ENCODE results near the gene HMCN2.

Gene HMCN2

DNA sequence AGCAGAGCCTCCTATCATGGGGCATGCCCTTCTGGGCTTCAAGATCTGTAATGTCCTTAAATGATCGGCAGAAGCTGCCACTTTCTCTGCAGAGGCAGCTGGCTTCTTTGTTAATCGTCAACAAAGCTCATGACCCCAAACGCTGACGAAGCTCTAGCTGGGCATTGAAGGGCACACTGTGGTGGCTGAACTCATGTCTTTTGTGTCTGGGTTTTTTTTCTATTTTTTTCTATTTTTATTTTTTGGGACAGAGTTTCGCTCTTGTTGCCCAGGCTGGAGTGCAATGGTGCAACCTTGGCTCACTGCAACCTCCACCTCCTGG is 114.0 kb downstream of the HMCN2 start:
- H3K4me3 ChIP-seq (ENCODE audit: low read depth, low read length) = no peak overlapping the region
- no peaks in the 10 kb centered on the region for H3K27me3 ChIP-seq
- DNase-seq = no peak
- H3K36me3 ChIP-seq = no peaks in the 10 kb centered on the region
- H3K4me1 ChIP-seq = no peaks in the 10 kb centered on the region
- no peaks in the 10 kb centered on the region for H3K9me3 ChIP-seq
- TF ChIP-seq, protein P1, sequence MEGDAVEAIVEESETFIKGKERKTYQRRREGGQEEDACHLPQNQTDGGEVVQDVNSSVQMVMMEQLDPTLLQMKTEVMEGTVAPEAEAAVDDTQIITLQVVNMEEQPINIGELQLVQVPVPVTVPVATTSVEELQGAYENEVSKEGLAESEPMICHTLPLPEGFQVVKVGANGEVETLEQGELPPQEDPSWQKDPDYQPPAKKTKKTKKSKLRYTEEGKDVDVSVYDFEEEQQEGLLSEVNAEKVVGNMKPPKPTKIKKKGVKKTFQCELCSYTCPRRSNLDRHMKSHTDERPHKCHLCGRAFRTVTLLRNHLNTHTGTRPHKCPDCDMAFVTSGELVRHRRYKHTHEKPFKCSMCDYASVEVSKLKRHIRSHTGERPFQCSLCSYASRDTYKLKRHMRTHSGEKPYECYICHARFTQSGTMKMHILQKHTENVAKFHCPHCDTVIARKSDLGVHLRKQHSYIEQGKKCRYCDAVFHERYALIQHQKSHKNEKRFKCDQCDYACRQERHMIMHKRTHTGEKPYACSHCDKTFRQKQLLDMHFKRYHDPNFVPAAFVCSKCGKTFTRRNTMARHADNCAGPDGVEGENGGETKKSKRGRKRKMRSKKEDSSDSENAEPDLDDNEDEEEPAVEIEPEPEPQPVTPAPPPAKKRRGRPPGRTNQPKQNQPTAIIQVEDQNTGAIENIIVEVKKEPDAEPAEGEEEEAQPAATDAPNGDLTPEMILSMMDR (IDR thresholded peaks at IDR 0.05; ENCODE audit: low read depth, low read length) = no peak

DNA sequence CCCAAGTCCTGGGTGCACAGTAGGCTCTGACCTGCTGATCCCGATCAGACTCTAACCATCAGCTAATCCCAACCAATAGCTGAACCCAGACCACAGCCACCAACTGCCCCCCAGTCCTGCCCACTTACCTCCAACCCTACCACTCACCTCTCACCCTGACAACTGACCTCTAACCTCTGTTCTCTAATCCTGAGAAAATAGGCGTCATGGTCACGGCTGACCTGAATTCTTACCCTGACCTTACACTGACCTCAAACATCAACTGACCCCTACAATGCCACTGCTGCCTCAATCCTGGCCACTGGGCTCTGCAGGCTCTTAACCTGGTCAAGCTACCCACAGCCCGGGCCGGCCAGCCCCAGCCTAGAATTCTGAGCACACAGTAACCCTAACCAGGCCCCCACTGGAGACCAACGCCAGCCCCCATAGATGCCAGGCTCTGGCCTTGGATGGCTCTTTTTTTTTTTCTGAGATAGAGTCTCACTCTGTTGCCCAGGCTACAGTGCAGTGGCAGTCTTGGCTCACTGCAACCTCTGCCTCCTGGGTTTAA is 115.4 kb downstream of the HMCN2 start:
- H3K4me1 ChIP-seq = no peaks in the 10 kb centered on the region
- H3K9me3 ChIP-seq = no peaks in the 10 kb centered on the region
- no peaks in the 10 kb centered on the region for H3K36me3 ChIP-seq
- TF ChIP-seq, protein P1 (IDR thresholded peaks at IDR 0.05; ENCODE audit: low read depth, low read length) = no peak
- no peak for DNase-seq
- no peaks in the 10 kb centered on the region for H3K27me3 ChIP-seq
- no peak overlapping the region for H3K4me3 ChIP-seq (ENCODE audit: low read depth, low read length)

DNA sequence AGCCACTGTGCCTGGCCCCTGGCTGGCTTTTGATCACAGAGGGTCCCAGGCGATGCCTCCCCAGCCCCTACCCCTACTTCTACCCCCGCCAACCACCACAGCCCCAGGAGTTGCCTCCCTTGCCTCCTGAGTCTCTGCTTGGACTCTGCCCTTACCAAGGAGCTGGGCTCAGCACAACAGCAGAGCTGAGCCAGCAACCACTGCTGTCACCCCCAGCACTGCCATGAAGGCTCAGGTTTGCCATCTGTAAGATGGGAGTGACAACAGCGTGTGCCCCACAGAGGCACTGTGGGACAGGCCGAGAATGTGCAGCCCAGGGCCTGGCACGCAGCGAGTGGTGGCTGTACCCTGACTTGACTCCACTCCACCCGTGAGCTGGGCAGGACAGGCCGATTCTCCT is 116.1 kb downstream of the HMCN2 start:
- no peaks in the 10 kb centered on the region for H3K36me3 ChIP-seq
- DNase-seq = no peak
- no peaks in the 10 kb centered on the region for H3K9me3 ChIP-seq
- H3K4me3 ChIP-seq (ENCODE audit: low read depth, low read length) = no peak overlapping the region
- no peaks in the 10 kb centered on the region for H3K27me3 ChIP-seq
- TF ChIP-seq, protein P1 (IDR thresholded peaks at IDR 0.05; ENCODE audit: low read depth, low read length) = no peak
- no peaks in the 10 kb centered on the region for H3K4me1 ChIP-seq

DNA sequence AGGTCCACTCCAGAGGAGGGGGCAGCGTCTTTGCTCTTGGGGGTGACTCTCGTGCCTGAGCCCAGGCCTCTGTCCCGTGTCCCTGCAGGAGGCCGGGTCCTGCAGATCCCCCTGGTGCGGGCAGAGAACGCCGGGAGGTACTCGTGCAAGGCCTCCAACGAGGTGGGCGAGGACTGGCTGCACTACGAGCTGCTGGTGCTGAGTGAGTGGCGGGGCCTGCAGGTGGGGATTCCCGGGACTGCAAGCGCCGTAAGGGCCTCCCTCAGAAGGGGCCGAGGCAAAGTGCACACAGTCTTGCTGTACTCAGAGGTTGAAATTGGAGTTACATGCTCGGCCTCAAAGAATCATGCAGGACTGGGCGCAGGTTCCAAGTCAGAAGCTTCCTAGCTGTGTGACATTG is 116.5 kb downstream of the HMCN2 start:
- no peaks in the 10 kb centered on the region for H3K36me3 ChIP-seq
- DNase-seq = no peak
- TF ChIP-seq, protein P1 (IDR thresholded peaks at IDR 0.05; ENCODE audit: low read depth, low read length) = no peak
- H3K4me3 ChIP-seq (ENCODE audit: low read depth, low read length) = no peak overlapping the region
- no peaks in the 10 kb centered on the region for H3K4me1 ChIP-seq
- no peaks in the 10 kb centered on the region for H3K9me3 ChIP-seq
- H3K27me3 ChIP-seq = no peaks in the 10 kb centered on the region

DNA sequence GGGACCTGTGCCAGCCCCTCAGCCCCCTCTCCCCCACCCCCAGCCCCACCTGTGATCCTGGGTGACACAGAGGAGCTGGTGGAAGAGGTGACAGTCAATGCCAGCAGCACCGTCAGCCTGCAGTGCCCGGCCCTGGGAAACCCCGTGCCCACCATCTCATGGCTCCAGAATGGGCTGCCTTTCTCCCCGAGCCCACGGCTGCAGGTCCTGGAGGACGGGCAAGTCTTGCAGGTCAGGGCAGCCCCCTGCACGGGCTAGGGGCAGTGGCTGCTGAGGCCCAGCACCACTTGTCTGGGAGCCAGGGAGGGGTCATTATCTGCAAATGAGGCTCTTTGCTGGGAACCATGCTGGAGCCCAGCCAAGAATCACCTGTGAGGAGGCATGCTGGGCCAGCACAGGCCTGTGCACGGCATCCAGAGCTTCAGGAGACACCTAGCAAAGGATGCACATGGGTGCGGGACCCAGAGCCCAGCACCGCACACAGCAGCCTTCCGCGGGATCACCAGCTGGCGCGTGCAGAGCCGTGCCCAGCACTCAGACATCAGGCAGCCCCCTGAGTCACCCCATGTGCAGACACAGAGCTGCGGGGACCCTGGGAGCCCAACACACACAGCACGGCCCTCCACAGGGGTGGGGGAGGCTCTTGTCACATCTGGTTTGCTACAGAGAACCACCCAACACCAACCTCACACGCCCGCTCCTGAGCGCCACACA is 117.2 kb downstream of the HMCN2 start:
- no peaks in the 10 kb centered on the region for H3K36me3 ChIP-seq
- H3K27me3 ChIP-seq = no peaks in the 10 kb centered on the region
- no peak overlapping the region for H3K4me3 ChIP-seq (ENCODE audit: low read depth, low read length)
- no peaks in the 10 kb centered on the region for H3K4me1 ChIP-seq
- H3K9me3 ChIP-seq = no peaks in the 10 kb centered on the region
- no peak for DNase-seq
- TF ChIP-seq, protein P1 (IDR thresholded peaks at IDR 0.05; ENCODE audit: low read depth, low read length) = no peak

DNA sequence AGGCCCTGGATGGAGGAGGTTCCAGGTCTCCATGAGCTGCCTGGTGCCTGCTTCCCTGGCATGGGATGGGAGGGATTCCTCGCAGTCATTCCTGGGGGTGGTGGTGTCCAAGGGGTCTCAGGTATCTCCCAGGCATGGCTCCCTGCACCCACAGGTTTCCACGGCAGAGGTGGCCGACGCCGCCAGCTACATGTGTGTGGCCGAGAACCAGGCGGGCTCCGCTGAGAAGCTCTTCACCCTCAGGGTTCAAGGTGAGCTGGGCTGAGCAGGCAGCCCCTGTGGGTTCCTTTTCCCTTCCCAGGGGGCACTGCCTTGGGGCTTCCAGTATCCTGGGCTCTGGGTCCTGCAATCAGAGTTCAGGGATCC is 117.8 kb downstream of the HMCN2 start:
- TF ChIP-seq, protein P1 (IDR thresholded peaks at IDR 0.05; ENCODE audit: low read depth, low read length) = no peak
- Histone ChIP-seq H3K4me1 (no peaks in the 10 kb centered on the region), H3K36me3 (no peaks in the 10 kb centered on the region), H3K27me3 (no peaks in the 10 kb centered on the region), H3K9me3 (no peaks in the 10 kb centered on the region), H3K4me3 (ENCODE audit: low read depth, low read length) (no peak overlapping the region)
- DNase-seq = no peak

All from BE2C (cell line).